GM18909 (cell line): ENCODE measurements around the gene YY2.
"Not testable (repeated sequence)": the region's sequence is repeated elsewhere in the genome, so short reads cannot be mapped to it uniquely, and the experiment has no call there.

Source experiments
- ATAC-seq: cut with Tn5 transposase; IDR thresholded peaks from one replicate; pipeline ENCODE4 v1.9.1; 2021; ENCODE audit warnings: mild to moderate bottlenecking; ENCODE audit not compliant: unreplicated experiment, poor library complexity

Gene YY2

DNA sequence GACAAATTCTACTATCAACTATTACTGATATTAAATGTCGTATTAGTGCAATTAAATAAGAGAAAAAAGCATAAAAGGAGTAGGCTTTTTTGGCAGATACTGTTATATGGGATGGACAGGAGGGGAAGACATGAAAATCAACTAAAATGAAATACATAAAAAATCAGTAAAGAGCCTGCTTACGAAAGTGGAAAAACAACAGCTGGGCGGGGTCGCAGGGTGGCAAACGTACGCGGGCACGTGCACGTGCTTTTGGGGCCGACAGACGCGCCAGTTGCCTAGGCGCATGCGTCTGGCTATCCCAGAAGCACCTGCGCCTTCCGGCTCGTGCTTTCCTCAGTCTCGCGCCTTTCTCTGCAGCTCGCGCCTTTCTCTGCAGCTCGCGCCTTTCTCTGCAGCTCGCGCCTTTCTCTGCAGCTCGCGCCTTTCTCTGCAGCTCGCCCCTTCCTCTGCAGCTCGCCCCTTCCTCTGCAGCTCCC, at the start of gene YY2:
TSS of gene YY2 (plus strand) at position 51 of the 479 bp plus-strand sequence. CDS start 498 bp downstream, outside the sequence.
- no peak for ATAC-seq

DNA sequence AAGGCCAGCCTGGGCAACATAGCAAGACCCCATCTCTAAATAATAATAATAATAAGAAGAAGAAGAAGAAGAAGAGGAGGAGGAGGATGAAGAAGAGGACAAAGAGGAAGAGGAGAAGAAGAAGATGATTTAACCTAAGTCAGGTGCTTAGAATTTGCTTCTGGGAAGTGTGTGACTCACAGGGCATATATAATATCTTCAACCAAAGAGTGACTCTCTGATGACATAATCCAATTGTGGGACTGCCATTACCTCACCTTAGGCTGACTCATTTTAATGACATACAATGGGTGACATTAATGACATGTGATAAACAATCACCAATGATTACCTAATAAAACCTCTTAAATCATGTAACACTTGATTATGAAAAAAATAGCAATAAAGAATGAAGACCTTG, 49.1 kb upstream of the YY2 start:
- no peak for ATAC-seq

- ATAC-seq, result no peak
Observed at GRCh38 chrX:21811832-21812231, 44.0 kb upstream of the YY2 start.

GRCh38 chrX:21812628-21813027, 43.2 kb upstream of the YY2 start:
- ATAC-seq, result no peak

DNA sequence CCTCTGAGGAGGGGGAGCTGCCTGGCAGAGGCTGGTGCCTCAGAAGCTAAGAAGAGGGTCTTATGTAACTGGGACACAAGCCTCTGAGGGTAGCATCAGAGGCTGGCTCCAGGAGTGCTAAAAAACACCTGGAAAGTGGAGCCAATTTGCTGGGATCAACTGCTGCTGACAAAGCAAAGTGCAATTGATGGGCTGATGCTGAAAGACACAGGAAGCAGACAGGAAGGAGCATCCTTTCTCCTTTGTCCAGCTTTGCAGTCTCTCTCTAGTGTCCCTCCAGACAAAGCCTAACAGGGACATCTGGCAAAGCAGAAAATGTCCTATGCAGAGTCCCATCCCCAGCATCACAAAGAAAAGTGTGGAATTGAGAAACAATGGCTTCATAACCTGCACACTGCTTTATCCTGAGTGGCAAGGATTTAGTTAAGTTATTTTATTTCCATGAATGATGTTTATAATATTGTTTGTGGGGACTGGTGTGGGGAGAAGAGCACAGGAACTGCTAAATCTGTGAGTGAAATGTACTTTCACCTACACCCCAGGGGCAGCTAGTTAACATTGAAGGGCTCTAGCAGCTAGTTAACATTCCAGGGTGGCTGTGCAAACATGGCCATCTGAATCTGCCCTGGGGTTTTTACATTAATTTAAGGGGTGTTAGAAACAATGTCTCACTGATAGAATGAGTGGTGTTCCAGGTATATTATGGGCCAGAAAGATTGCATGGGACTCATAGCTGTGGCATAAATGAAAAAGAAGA, 42.0 kb upstream of the YY2 start:
- ATAC-seq, result no peak

DNA sequence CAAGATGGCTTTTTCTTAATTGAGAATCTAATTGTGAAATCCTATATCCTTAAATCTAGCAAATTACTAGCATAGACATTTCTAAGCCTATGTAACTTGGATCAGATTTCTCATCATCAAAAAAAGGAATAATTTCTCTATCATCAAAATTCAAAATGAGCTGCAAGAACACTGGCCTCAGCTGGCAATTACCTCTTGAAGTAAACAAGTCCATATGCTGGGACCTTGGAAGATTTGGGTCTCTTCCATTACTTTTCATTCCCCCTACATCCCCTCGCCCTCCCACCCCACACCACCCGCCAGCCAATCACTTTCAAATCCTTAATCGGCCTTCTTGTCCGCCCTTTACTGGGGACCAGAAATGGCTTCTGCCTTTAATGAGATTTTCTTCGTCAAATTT, 39.7 kb upstream of the YY2 start:
- no peak for ATAC-seq

DNA sequence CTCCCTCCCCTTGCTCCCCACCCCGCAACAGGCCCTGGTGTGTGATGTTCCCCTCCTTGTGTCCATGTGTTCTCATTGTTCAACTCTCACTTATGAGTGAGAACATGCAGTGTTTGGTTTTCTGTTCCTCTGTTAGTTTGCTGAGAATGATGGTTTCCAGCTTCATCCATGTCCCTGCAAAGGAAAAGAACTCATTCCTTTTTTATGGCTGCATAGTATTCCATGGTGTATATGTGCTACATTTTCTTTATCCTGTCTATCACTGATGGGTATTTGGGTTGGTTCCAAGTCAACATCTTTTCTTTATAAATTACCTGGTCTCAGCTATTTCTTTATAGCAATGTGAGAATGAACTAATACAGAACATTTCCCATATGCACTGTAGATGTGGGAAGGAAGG, 35.6 kb upstream of the YY2 start:
- ATAC-seq, result not testable (repeated sequence)

DNA sequence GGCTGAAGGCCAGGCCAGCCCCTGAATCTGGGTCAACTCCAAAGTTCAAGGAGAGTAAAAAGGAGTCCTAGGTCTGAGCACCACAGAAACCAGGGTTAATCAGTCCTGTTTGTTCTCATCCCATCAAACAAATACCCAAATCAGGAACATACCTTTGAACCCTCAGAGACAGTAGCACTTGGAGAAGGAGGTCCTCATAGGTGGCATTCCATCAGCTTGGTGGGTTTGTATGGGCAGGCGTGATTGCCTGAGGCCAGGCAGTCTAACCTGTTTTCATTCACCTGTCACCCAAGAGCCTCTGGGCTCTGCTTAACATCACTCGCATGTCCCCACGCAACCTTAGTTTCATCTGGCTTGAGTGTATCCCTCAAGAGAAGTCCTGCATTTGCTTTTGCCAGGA, 33.9 kb upstream of the YY2 start:
- no peak for ATAC-seq

DNA sequence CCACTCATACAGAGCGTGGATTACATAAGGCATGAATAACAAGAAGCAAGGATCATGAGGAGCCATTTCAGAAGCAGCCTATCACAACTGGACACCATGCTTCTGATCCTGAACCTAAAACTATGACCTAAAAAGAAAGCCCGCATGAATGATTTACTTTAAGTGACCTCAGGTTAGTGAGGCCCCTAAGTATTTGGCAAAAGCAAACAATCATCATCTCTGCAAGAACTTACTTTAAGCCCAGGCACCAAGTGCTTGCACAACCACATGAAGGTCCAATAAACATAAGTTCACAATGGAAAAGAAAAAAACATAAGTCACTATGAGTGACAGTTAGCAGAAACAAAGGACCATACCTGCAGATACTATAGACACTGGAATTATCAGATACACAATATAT, 24.3 kb upstream of the YY2 start:
- no peak for ATAC-seq

- no peak for ATAC-seq
Observed at GRCh38 chrX:21837056-21837455, 18.7 kb upstream of the YY2 start.

DNA sequence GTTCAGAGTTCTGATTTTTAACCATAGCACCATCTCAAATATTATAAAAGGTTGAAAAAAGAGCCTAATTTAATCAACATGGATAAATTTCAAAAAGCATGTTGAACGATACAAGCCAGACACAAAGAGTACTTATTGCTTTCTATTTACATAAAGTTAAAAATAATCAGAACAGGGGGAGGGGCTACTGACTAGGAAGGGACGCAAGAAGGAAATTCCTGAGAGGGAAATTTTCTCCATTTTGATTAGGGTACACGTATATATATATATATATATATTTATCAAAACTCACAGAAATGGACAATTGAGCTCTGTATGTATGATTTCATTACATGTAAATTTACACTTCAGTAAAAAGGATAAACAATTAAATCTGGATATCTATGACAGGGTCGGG, 16.9 kb upstream of the YY2 start:
- peak; percentile 20 for ATAC-seq

DNA sequence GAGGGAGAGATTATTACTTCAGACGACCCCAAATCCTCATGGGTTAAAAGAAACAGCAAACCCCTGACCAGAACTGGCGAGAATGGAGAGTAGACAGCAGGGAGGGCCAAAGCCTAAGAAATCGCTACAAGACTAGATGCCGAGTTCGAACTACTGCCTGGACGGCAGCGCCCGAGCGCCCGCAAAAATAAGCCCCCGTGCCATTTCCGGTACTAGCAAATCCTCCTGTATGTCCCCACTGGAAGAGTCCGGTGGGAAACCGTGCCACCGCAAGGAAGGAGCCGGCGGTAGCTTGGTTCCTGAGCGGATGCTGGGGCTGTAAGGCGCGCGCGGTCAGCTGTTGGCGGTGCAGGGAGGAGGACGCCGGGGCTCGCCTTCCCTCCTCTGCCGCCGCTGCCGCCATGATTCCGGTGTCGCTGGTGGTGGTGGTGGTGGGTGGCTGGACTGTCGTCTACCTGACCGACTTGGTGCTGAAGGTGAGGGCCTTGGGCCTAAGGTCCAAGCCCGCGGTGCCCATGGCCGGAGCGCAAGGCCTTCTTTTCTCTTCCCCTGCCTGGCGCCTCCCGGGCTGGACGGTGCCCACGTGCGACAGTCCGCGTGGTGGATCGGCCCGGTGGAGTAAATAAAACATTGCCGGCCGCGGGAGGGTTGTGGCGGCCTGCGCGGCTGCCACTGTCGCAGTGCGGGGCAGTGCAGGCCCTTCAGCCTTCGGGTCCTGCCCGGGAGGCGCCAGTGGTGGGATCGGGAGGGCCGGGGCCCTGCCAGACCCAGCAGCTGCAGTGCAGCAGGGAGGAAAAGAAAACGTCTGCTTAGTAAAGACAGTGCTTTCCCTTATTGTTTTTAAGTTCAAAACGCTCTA, 16.2 kb upstream of the YY2 start, which contains the start of gene MBTPS2:
TSS of gene MBTPS2 (plus strand) at position 284 of the 859 bp plus-strand sequence. CDS start at position 402, 118 bp downstream.
- ATAC-seq, result peak; percentile 86

GRCh38 chrX:21840193-21840545, 15.6 kb upstream of the YY2 start:
- no peak for ATAC-seq

DNA sequence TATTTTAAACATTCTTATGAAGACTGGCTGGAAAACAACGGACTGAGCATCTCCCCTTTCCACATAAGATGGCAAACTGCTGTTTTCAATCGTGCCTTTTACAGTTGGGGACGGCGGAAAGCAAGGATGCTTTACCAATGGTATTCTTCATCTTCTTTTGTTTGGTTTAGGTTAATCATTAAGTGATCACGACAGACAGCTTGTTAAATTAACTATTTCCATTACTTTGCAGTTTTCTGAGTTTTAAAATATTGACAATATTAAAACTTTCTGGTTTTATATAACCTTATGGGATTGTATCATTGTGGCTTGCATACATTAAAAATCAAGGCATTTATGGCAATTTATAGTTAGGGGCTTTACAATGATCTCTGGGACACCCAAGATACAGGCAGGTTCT, 12.6 kb upstream of the YY2 start:
- ATAC-seq, result no peak

DNA sequence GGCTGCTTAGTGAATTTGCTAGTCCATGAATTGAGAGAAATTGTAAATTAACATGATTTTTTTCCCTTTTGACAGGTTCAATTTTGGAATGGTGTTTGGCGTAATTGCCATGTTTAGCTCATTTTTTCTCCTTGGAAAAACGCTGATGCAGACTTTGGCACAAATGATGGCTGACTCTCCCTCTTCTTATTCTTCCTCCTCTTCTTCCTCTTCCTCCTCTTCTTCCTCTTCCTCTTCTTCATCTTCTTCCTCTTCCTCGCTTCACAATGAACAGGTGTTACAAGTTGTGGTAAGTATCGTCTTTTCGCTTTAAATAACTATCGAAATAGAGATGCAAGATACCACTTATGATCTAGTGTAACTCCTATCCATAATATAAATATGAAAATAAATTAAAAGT, 10.7 kb upstream of the YY2 start:
- ATAC-seq, result no peak

- ATAC-seq, result no peak
Observed at GRCh38 chrX:21847342-21847741, 8.4 kb upstream of the YY2 start.

GRCh38 chrX:21853578-21853977, 2.2 kb upstream of the YY2 start:
- ATAC-seq, result no peak

- no peak for ATAC-seq
Observed at GRCh38 chrX:21856504-21856903, 717 bp downstream of the YY2 start.

- no peak for ATAC-seq
Observed at GRCh38 chrX:21863241-21863640, 7.5 kb downstream of the YY2 start.

GRCh38 chrX:21865436-21865835, 9.6 kb downstream of the YY2 start:
- no peak for ATAC-seq

- no peak for ATAC-seq
Observed at GRCh38 chrX:21870494-21870893, 14.7 kb downstream of the YY2 start.
